Keratinocyte (primary cell): ENCODE measurements around the gene SPSB2.

Experiments used
- EZH2 ChIP-seq: IDR thresholded peaks from one replicate; pipeline ENCODE4 v1.6.1; 2012; ENCODE audit warnings: inconsistent platforms, mild to moderate bottlenecking, low read length, moderate library complexity
- TF ChIP-seq, protein P1 (sequence below), 3 experiments: IDR thresholded peaks in 1 of 3; conservative IDR thresholded peaks in 1 of 3; optimal IDR thresholded peaks in 1 of 3; 2 replicates in 2 of 3; 3 replicates in 1 of 3; pipeline versions ENCODE3 to v1.5.1; 2011; ENCODE audit warnings: low read length in 3 of 3, mild to moderate bottlenecking in 3 of 3, moderate library complexity in 2 of 3, control low read depth in 1 of 3, inconsistent platforms in 1 of 3; ENCODE audit not compliant: insufficient read depth in 2 of 3; ENCODE audit errors: extremely low read depth in 1 of 3

DNA sequence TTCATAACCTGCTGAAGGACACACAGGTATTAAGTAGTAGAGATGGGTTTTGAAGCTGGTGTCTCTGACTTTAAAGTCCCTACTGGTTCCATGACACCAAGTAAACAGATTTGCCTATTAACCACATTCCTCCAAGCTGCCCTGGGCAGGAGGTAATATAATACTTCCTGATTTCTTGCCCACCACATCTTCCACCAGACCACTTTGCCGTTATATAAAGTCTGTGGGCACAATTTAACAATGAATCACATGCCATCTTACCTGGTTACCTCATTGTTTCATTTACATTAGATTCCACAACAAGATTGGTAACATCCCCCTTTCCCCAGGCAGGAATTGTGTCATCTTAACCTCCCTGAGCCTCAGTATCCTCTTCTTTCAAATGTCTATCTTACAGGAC lies 30.6 kb upstream of the SPSB2 start:
- TF ChIP-seq, protein P1, sequence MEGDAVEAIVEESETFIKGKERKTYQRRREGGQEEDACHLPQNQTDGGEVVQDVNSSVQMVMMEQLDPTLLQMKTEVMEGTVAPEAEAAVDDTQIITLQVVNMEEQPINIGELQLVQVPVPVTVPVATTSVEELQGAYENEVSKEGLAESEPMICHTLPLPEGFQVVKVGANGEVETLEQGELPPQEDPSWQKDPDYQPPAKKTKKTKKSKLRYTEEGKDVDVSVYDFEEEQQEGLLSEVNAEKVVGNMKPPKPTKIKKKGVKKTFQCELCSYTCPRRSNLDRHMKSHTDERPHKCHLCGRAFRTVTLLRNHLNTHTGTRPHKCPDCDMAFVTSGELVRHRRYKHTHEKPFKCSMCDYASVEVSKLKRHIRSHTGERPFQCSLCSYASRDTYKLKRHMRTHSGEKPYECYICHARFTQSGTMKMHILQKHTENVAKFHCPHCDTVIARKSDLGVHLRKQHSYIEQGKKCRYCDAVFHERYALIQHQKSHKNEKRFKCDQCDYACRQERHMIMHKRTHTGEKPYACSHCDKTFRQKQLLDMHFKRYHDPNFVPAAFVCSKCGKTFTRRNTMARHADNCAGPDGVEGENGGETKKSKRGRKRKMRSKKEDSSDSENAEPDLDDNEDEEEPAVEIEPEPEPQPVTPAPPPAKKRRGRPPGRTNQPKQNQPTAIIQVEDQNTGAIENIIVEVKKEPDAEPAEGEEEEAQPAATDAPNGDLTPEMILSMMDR (optimal IDR thresholded peaks at IDR 0.05 in 1 of 3, IDR thresholded peaks at IDR 0.05 in 1 of 3, conservative IDR thresholded peaks at IDR 0.05 in 1 of 3; ENCODE audit: extremely low read depth in 1 of 3, insufficient read depth in 2 of 3, low read length in 3 of 3): no peak
- TF ChIP-seq EZH2: no peak
